RPMI7951 (cell line): ENCODE results near the gene GPR148. TPM values are rescaled to one million over a fixed set of nuclear protein-coding genes. Genes with fewer than 3 reads are reported as not detected.

Experiments used
- DNase-seq: peaks from one replicate; pipeline ENCODE4 v3.0.0-alpha.2; 2012; ENCODE audit warnings: low read depth
- total RNA-seq: library from RNA; depleted of rRNA; stranded (reverse); fragments of >200 nt; shearing (Covaris generic); gene quantifications from 2 replicates; pipeline ENCODE4 v1.2.3, GENCODE V29; 2014

The GPR148 gene
- total RNA-seq, 1 experiment from 2014 or later: not detected

GRCh38 chr2:130749078-130749477 lies 20.2 kb downstream of the GPR148 start:
- no peak for DNase-seq

GRCh38 chr2:130749641-130750040 lies 20.8 kb downstream of the GPR148 start:
- DNase-seq: no peak

- DNase-seq: no peak
Measured at GRCh38 chr2:130754811-130755210, 25.9 kb downstream of the GPR148 start.

GRCh38 chr2:130755256-130756052 lies 26.6 kb downstream of the GPR148 start, which contains the start of gene AMER3:
Gene AMER3 (plus strand): TSS chr2:130755540. CDS start chr2:130762073, 6,533 bp downstream.
- no peak for DNase-seq

GRCh38 chr2:130756053-130756873 lies 27.4 kb downstream of the GPR148 start:
- peak; percentile 9 for DNase-seq

- no peak for DNase-seq
Measured at GRCh38 chr2:130756874-130757668, 28.2 kb downstream of the GPR148 start.

GRCh38 chr2:130759906-130760753 lies 31.3 kb downstream of the GPR148 start:
- DNase-seq: peak; percentile 65

GRCh38 chr2:130760754-130761751 lies 32.2 kb downstream of the GPR148 start:
- no peak for DNase-seq

- no peak for DNase-seq
Measured at GRCh38 chr2:130762031-130762909, 33.4 kb downstream of the GPR148 start.

- DNase-seq: no peak
Measured at GRCh38 chr2:130762910-130763385, 34.1 kb downstream of the GPR148 start.

GRCh38 chr2:130763405-130763804 lies 34.5 kb downstream of the GPR148 start:
- no peak for DNase-seq

GRCh38 chr2:130764035-130764820 lies 35.4 kb downstream of the GPR148 start:
- no peak for DNase-seq

GRCh38 chr2:130764821-130765115 lies 35.9 kb downstream of the GPR148 start:
- DNase-seq: no peak

- no peak for DNase-seq
Measured at GRCh38 chr2:130765464-130765863, 36.6 kb downstream of the GPR148 start.

- no peak for DNase-seq
Measured at GRCh38 chr2:130766037-130766436, 37.2 kb downstream of the GPR148 start.

GRCh38 chr2:130766711-130767407 lies 38.0 kb downstream of the GPR148 start:
- no peak for DNase-seq

- DNase-seq: no peak
Measured at GRCh38 chr2:130767408-130767775, 38.5 kb downstream of the GPR148 start.
